Lower lobe of right lung (tissue), 2 donors: ENCODE results near the gene FOXP1. TPM values are rescaled to one million over a fixed set of nuclear protein-coding genes. Genes with fewer than 3 reads are reported as not detected.

Source experiments
- ATAC-seq, 2 donors: fragments of 200-7000 bp; cut with Tn5 transposase; one replicate each; pipeline ENCODE4 v1.9.1; 2020 to 2022; ENCODE audit warnings: mild to moderate bottlenecking in 2 of 2, moderate library complexity in 2 of 2
- DNase-seq: peaks from one replicate; pipeline ENCODE4 v3.0.0-alpha.2; 2020
- H3K27ac ChIP-seq: fragments of 200-600 bp; one replicate; pipeline ENCODE4 v1.8.0; 2022
- H3K27me3 ChIP-seq: fragments of 200-600 bp; one replicate; pipeline ENCODE4 v1.8.0; 2022; ENCODE audit warnings: low read depth
- H3K36me3 ChIP-seq: fragments of 200-600 bp; one replicate; pipeline ENCODE4 v1.8.0; 2022; ENCODE audit warnings: mild to moderate bottlenecking
- H3K4me1 ChIP-seq: fragments of 200-600 bp; one replicate; pipeline ENCODE4 v1.8.0; 2022
- H3K4me3 ChIP-seq: fragments of 200-600 bp; one replicate; pipeline ENCODE4 v1.8.0; 2022; ENCODE audit warnings: mild to moderate bottlenecking
- H3K9me3 ChIP-seq: fragments of 200-600 bp; one replicate; pipeline ENCODE4 v1.8.0; 2022
- intact Hi-C: fragments of 100-400 bp; cut with DNase I; formaldehyde crosslinking; loops from one replicate; pipeline ENCODE4 v1.11.0; 2022
- total RNA-seq: library from RNA; stranded (reverse); fragmentation: NEBNext Ultra II Directional; extraction: Animal tissue kit (Norgen Biotek cat#: 25700); gene quantifications from one replicate; pipeline ENCODE4 v1.2.1, GENCODE V29; 2021
- TF ChIP-seq, protein P1 (sequence below): fragments of 200-600 bp; IDR thresholded peaks from one replicate; pipeline ENCODE4 v1.8.0; 2022; ENCODE audit warnings: antibody characterized with exemption, mild to moderate bottlenecking
- donor health status: DM: no; HTN: yes; CAD: no; lungs with severe emphysema.

Gene FOXP1
- total RNA-seq, 1 donor from 2014 or later: 138 TPM

GRCh38 chr3:71423151-71423906 lies 160.2 kb downstream of the FOXP1 start:
- no peak for DNase-seq
- intact Hi-C loops: no loop called here
- ATAC-seq: no peak
- TF ChIP-seq, protein P1, sequence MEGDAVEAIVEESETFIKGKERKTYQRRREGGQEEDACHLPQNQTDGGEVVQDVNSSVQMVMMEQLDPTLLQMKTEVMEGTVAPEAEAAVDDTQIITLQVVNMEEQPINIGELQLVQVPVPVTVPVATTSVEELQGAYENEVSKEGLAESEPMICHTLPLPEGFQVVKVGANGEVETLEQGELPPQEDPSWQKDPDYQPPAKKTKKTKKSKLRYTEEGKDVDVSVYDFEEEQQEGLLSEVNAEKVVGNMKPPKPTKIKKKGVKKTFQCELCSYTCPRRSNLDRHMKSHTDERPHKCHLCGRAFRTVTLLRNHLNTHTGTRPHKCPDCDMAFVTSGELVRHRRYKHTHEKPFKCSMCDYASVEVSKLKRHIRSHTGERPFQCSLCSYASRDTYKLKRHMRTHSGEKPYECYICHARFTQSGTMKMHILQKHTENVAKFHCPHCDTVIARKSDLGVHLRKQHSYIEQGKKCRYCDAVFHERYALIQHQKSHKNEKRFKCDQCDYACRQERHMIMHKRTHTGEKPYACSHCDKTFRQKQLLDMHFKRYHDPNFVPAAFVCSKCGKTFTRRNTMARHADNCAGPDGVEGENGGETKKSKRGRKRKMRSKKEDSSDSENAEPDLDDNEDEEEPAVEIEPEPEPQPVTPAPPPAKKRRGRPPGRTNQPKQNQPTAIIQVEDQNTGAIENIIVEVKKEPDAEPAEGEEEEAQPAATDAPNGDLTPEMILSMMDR: peak; percentile 25
- peaks cover 21% of the 10 kb centered on the region for H3K4me1 ChIP-seq
- H3K27ac ChIP-seq: no peak overlapping the region
- no peaks in the 10 kb centered on the region for H3K27me3 ChIP-seq
- no peaks in the 10 kb centered on the region for H3K9me3 ChIP-seq
- no peak overlapping the region for H3K4me3 ChIP-seq
- no peaks in the 10 kb centered on the region for H3K36me3 ChIP-seq

GRCh38 chr3:71421820-71422566 lies 161.5 kb downstream of the FOXP1 start:
- TF ChIP-seq, protein P1: no peak
- Histone ChIP-seq H3K4me3 (no peak overlapping the region), H3K27me3 (no peaks in the 10 kb centered on the region), H3K4me1 (peaks cover 15% of the 10 kb centered on the region), H3K27ac (no peak overlapping the region), H3K9me3 (no peaks in the 10 kb centered on the region), H3K36me3 (no peaks in the 10 kb centered on the region)
- intact Hi-C loops: no loop called here
- ATAC-seq (peak; percentile 43 to 47), DNase-seq (no peak)

- Histone ChIP-seq H3K36me3 (no peaks in the 10 kb centered on the region), H3K27me3 (no peaks in the 10 kb centered on the region), H3K27ac (no peak overlapping the region), H3K4me1 (peaks cover 15% of the 10 kb centered on the region), H3K4me3 (no peak overlapping the region), H3K9me3 (no peaks in the 10 kb centered on the region)
- no peak for DNase-seq
- intact Hi-C loops: no loop called here
- no peak for ATAC-seq
- TF ChIP-seq, protein P1: no peak
Measured at GRCh38 chr3:71421475-71421819, 162.1 kb downstream of the FOXP1 start.

DNA sequence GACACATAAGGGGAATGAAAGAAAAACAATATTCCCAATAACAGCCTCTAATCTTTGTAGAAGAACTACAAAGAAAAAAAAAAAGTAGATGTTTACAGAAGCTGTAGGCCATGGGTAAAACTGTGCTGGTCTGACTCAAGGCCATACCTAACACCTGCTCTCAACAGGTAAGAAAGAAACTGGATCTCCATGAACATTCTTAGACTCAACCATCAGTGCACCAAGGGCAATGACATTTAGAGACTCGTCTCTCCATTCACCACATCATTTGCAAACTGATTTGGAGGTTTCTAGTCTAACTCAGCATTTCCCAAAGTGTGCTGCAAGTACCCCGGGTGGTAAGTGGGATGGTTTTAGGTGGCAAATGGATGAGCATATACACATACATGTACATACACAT lies 164.2 kb downstream of the FOXP1 start:
- H3K27me3 ChIP-seq: no peaks in the 10 kb centered on the region
- H3K36me3 ChIP-seq: no peaks in the 10 kb centered on the region
- no peak overlapping the region for H3K4me3 ChIP-seq
- no peaks in the 10 kb centered on the region for H3K9me3 ChIP-seq
- TF ChIP-seq, protein P1: no peak
- DNase-seq (no peak), ATAC-seq (no peak)
- intact Hi-C loops: no loop called here
- H3K4me1 ChIP-seq: peaks cover 15% of the 10 kb centered on the region
- H3K27ac ChIP-seq: no peak overlapping the region

- H3K27ac ChIP-seq: no peak overlapping the region
- no peak overlapping the region for H3K4me3 ChIP-seq
- peaks cover 8% of the 10 kb centered on the region for H3K4me1 ChIP-seq
- H3K36me3 ChIP-seq: no peaks in the 10 kb centered on the region
- no peak for ATAC-seq
- TF ChIP-seq, protein P1: no peak
- intact Hi-C loops: no loop called here
- H3K9me3 ChIP-seq: no peaks in the 10 kb centered on the region
- DNase-seq: no peak
- no peaks in the 10 kb centered on the region for H3K27me3 ChIP-seq
Measured at GRCh38 chr3:71417791-71418190, 165.7 kb downstream of the FOXP1 start.
